ENCODE results near the gene CC2D2B.
"Not testable (repeated sequence)": the region's sequence is repeated elsewhere in the genome, so short reads cannot be mapped to it uniquely, and the experiment has no call there.

CC2D2B gene

DNA sequence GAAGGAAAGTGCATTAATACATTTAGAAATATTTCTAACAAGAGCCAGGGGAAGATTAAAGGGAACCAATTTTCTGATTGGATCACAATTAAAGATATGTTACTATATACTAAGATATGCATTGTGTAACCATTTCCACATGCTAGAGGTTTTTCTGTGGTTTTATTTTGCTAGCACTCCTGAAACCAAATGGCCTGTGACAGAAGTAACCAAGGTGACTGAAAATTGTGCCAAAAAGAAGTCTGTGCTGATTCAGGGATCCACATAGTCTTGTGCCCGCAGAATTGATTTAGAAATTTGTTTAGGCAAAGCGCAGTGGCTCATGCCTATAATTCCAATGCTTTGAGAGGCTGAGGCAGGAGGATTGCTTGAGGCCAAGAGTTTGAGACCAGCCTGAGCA, 1.8 kb downstream of the CC2D2B start:
- no peak for DNase-seq

- not testable (repeated sequence) for DNase-seq
Measured at GRCh38 chr10:95916039-95916438, 8.3 kb downstream of the CC2D2B start.

DNA sequence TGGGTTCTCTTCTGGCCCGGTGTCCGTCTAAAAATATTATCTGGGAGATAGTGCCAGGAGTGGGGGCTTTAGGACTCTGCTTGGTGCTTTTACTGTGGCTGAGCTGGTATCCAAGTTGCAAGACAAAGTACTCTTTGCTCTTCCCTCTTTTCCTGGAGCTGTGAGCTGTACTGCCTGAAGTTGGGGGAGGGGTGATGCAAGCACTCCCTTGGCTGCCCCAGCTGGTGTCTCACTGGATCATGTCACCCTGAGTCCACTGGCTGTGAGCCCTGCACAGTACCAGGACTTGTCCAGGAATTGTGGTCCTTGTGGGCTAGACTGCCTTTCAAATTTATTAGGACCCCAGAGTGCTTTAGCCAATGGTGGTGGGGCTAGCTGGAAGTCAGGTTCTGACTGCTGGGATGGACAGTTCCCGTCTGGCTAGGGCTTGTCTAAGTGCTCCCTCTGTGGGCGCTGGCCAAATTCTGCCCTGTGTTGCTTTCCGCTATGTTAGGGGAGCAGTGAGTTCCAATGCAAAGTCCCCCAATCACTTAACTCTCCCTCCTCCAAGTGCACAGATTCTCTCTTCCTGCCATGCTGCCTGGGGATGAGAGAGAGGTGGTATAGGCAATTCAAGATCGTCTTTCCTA, 13.1 kb downstream of the CC2D2B start:
- DNase-seq, result no peak

- DNase-seq, result no peak
Measured at GRCh38 chr10:95925033-95925432, 17.3 kb downstream of the CC2D2B start.

GRCh38 chr10:95935429-95935828, 27.7 kb downstream of the CC2D2B start:
- no peak for DNase-seq

- no peak for DNase-seq
Measured at GRCh38 chr10:95941115-95941514, 33.3 kb downstream of the CC2D2B start.

- no peak for DNase-seq
Measured at GRCh38 chr10:95963202-95963990, 55.6 kb downstream of the CC2D2B start.

- no peak for DNase-seq
Measured at GRCh38 chr10:95963991-95964389, 56.2 kb downstream of the CC2D2B start.

GRCh38 chr10:95964756-95965155, 57.0 kb downstream of the CC2D2B start:
- DNase-seq, result no peak

GRCh38 chr10:95976362-95977229, 68.8 kb downstream of the CC2D2B start:
- DNase-seq, result no peak

DNA sequence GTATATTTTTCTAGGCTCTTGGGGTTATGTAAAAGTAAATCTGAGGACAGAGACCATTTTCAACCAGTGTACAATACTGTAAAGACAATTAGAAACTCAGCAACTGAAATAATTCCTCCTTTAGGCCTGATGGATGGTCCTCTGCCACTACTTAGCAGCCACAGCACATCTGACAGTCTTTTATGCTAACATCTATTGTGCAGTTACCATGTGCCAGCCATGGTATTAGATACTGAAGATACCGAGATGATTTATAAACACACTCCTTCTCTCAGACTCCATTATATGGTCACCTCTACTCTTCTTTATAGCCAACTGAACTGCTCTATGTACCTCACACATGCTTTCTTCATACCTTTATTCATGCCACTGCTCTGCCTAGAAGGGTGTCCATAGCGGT, 74.4 kb downstream of the CC2D2B start:
- DNase-seq, result no peak

DNA sequence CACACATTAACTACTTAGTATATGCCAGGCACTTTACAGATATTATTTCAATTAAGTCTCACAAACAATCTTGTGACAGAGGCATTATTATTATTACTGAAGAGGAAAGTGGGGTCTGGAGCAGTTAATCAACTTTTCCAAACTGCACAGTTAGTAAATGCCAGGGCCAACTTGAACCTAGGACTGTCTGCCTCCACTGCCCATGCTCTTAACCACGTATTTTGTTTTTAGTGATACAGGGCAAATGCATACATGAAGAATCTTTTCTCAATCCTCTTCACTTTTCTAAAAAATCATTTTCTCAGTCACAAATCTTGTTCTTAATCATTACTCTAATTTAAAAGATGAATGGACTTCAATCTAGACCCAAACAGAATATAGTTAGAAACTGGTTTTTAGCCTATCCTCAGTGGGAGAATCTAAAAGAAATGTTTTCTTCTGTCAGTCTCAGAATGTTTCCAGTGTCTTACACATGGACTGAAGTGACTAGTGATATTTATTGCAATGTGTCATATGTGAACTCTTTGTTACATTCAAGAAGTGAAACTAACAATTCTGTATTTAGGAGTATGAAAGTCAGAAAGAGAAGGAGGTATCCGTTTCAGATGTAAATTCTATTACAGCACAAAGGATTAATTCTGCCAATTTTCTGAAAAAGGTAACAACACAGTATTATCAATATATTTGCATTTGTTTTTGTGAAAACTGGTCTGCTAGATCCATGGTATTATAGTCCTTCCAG, 80.1 kb downstream of the CC2D2B start:
- DNase-seq, result no peak

DNA sequence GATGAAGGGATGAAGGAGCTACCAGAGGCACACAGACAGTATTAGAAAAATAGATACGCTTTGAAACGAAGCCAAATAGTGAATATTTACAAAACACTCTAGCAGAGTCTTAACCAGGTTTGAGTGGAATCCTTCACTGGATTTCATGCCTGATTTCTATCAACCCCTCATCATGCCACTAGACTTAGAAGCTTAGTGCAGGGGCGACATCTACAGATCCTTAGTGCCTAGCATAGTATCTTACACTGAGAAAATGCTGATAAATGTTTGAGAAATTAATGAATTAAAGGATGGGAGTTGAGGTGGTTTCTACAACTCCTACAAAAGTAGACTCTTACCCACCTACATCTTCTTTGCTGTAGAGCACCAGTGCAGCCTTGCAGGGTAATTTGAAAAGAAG, 80.9 kb downstream of the CC2D2B start:
- DNase-seq, result no peak

DNA sequence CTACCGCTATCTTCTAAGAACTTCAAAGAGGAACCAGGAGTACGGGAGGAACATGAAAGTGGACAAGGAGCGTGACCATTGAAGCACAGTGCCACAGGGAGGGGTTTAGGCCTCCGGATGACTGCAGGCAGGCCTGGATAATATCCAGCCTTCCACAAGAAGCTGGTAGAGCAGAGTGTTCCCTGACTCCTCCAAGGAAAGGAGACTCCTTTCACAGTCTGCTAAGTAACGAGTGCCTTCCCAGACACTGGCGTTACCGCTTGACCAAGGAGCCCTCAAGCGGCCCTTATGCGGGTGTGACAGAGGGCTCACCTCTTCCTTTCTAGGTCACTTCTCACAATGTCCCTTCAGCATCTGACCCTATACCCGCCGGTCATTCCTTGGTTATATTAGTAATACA, 86.6 kb downstream of the CC2D2B start:
- DNase-seq, result not testable (repeated sequence)

DNA sequence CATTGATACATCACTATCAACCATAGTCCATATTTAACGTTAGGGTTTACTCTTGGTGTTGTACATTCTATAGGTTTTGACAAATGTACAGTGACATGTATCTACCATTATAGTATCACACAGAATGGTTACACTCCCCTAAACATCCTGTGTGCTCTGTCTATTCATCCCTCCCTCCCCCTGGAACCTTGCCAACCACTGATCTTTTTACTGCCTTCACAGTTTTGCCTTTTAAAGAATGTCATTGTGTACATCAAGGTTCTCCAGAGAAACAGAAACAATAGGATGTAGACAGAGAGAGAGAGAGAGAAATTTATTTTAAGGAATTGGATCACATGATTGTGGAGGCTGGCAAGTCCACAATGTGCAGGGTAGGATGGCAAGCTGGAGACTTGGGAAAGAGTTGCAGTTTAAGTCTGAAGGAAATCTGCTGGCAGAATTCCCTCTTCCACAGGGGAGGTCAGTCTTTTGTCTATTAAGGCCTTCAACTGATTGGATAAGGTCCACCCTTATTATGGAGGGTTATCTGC, 90.5 kb downstream of the CC2D2B start:
- DNase-seq, result no peak

DNA sequence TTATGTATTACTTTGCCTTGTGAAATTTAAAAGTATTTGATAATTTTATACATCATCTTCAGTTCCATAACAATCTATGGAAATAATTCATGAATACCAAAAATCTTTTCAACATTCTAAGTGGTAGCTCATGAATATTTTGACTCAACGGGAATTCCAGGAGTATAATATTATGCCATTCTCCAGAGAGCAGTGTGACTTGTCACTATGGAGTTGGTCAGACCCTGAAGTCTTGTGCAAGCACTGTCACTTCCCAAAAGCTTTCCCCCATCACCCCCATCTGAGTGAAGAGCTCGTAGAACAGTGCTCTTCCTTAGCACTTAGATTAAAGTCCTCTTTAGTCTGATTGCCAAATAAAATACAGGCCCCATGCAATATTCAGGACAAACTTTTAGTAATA, 106.2 kb downstream of the CC2D2B start:
- DNase-seq, result no peak

DNA sequence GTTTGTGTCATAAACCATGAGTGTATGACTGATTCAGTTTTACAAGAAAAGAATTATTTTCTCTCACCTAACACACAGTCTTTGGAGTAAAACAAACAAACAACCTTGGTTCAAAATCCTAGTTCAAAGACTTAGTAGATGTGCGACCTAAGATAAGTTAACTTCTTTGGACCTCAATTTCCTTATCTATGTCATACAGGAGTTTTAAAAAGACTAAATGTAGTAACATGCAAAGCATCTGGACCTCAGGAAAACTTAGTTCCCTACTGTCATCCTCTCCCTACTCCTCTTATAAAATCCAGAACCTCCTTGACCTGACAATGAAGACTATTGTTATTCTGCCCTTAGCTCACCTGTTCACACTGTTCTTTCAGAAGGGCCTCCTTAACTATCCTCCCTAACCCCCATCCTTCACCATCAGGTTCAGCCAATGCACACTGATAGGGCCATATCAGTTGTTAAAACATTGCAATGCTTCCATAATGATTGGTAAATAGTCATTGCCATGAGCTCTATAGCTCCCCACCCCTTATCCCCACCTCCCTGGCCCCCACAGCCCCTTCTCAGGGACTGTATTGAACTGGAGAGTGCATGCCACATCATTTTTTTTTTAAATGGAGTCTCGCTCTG, 106.8 kb downstream of the CC2D2B start:
- DNase-seq, result no peak

DNA sequence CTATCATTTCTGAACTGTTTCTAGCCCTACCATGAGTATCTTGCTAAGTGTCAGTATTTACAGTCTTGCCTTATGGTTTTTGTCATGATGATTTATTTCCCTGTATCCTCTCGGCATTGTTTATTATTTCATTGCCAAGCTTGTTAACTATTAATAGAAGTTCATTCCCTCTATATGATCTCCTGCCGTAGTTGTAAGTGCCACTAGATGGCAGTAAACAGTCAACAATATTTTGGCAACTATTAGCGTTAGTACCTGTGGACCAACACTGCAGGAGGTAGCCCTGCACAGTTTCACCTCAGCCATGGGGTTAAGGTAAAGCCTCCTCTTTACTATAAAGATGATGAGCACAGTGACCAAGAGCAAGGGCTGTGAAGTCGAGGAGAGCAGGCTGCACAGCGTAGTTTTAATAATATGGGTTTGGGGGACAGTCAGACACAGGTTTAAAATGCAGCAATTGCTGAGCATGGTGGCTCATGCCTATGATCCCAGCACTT, 109.5 kb downstream of the CC2D2B start:
- peak; percentile 47 for DNase-seq

DNA sequence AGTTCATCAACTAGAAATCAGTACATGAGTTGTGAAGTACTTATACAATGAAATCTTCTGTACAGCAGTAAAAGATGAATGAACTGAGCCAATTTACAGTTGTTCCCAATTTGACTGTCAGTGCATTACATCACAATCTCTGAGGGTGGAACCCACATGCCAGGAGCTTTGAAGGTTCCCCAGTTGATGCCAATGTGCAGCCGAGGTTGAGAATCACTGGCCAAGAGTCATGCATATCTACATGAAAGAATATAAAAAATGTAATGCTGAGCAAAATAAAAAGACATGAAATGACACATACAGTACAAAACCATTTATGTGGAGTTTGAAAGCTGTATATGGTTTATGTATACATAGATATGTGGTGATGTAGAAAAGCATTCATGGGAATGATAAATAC, 113.6 kb downstream of the CC2D2B start:
- DNase-seq, result no peak

- no peak for DNase-seq
Measured at GRCh38 chr10:96022739-96023138, 115.0 kb downstream of the CC2D2B start.

DNA sequence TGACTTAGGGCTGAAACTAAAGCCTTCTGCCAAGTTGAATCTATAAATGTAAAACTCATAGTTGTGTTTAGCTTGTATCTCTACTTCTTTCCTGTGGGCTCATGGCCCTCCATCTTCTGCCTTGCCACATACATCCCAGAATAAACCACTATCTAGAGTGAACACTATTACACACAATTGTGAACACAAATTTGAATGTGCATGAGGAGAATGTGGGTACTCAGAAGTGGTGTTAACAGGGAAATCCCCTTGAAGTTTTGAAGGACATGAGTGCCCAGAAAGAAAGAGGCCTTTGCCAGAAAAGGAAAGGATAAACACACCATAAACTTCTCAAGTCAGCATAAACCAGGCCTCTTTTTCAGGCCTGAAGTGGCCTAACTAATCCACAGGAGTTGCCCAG, 115.4 kb downstream of the CC2D2B start:
- no peak for DNase-seq

DNA sequence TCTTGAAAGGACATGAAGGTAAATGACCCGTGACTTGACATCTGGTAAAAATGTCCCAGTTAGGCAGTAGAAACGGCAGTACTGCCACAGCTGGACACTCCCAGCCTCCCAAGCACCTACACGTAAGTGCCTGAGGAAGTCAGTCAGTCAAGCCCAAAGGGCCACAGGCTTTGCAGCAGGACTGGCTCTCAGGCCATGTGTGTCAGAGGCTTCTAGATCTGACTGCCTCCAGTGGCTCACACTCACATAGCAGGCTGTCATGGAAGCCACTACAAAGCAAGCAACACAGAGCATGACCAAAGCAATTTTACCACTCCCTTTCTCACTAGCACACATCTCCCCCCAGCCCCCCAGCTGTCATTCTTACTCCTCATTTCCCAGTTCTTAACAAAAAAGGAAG, 117.8 kb downstream of the CC2D2B start:
- no peak for DNase-seq

Data from NCI-H1105 treated with DMSO at 0.1 percent for 48 hours (cell line).